ENCODE measurements around the gene ITM2B.

- TF ChIP-seq CTCF (IDR thresholded peaks at IDR 0.05), result no peak
- no peak for TF ChIP-seq POLR2A (IDR thresholded peaks at IDR 0.05)
Observed at GRCh38 chr13:48266701-48267639, 34.0 kb downstream of the ITM2B start.
